HG03354 (cell line): ENCODE results near the gene TOM1L2.

Experiments used
- ATAC-seq: cut with Tn5 transposase; IDR thresholded peaks from one replicate; pipeline ENCODE4 v1.9.1; 2021; ENCODE audit warnings: mild to moderate bottlenecking; ENCODE audit not compliant: unreplicated experiment, poor library complexity, severe bottlenecking

The TOM1L2 gene

DNA sequence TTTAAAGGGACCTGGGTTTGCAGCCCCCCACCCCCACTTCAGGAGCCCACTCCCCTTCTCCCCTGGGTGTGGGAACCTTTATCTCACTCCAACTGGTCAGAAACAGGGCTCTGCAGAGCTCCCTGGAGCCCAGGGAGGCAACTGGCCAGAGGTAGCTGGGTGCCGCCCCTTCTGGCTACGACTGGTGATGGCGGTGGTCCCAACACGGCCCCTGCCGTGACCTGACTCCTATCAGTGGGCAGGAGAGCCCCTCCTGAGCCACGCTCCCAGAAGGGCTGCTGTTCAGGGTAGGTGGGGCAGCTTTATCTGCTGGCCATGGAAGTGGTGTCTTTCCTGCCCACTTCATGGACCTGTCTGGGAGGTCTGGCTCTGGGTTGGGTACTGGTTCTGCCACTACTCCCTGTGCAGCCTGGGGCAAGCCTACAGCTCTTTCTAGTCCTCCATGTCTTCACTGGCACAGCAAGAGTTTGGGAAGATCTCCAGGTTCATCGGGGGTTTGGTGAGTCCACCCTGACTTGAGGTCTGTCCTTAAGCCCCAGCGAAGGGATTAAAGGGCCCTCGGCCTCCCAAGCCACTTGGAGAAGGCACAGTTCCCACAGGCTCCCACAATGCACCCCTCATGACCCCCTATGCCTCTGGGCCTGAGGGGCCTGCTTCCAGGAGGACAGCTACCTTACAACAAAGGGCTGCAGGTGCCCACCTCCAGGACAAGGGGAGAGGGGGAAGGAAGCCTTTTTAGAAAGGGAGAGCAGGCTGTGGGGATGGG is 129.9 kb downstream of the TOM1L2 start:
- ATAC-seq, result no peak

- no peak for ATAC-seq
These were observed 130.6 kb downstream of the TOM1L2 start for GRCh38 chr17:17841601-17842025.

- ATAC-seq, result no peak
These were observed 131.2 kb downstream of the TOM1L2 start for GRCh38 chr17:17840751-17841591.

GRCh38 chr17:17839791-17840707 is 132.2 kb downstream of the TOM1L2 start:
- peak; percentile 59 for ATAC-seq

- no peak for ATAC-seq
These were observed 133.9 kb downstream of the TOM1L2 start for GRCh38 chr17:17837966-17838962.

GRCh38 chr17:17837380-17837821 is 134.8 kb downstream of the TOM1L2 start:
- ATAC-seq, result no peak

GRCh38 chr17:17836818-17837379 is 135.3 kb downstream of the TOM1L2 start, which contains the start of gene SREBF1:
SREBF1 (minus strand) TSS chr17:17836986; CDS start chr17:17836817, 169 bp downstream.
- ATAC-seq, result peak; percentile 33

DNA sequence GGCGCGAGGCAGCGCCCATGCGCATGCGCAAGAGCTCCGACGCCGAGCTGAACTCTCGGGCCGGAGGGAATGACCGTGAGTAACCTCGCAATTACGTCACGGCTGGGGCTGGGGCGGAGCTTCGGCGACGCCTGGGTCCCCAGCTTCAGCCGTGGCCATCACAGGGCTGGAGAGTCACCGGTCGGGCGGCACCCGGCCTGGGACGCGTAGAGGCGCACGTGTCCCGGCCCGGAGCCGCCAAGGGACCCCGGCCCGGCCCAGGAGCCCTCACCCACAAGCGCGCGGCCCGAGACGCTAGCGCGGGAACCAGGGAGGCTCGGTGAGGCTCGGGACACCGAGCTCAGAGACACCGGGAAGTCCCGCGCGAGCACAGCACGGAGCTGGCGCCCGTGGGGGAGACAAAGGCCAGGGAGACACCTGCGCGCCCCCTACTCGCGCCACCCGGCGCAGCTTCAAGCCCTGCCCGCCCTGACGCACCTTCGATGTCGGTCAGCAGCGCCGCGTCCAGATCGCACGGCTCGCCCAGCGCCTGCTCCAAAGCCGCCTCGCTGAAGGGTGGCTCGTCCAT is 135.9 kb downstream of the TOM1L2 start:
- ATAC-seq, result peak; percentile 59

DNA sequence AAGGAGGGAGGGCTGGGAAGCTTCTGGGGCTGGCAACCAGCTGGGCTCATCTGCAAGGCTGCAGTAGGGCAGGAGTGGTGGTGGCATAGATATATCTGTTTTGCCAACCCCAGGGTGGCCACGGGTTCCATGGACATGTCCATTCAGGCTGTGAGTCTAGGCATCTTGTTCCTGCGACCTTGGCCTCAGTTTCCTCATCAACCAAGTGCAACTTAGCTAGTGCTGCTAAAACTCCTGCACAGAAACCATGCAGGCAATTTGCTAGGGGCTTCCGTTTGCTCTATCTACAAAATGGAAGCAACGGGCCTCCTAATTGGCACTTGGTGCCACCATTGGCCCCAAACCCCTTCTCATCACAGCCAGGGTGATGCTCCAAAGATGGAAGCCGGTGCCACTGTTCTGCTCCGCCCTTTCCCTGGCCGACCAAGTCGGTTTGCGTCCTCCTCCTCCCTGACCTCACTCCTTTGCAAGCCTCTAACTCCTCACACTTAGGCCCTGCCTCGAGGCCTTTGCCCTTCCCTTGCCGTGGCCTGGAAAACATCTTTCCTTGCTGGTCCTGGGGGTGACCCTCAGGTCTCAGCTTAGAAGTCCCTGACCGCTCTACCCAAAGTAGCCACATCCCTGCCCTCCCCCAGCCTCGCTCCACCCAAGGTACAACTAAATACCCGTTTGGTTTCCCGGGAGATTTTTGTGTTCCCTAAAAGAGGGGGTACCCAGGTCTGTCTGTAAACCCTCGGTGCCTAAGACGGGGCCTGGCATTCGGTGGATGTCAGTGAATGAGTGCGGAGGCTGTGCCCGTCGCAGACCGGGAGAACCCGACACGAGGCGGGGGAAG is 136.6 kb downstream of the TOM1L2 start:
- ATAC-seq, result no peak

DNA sequence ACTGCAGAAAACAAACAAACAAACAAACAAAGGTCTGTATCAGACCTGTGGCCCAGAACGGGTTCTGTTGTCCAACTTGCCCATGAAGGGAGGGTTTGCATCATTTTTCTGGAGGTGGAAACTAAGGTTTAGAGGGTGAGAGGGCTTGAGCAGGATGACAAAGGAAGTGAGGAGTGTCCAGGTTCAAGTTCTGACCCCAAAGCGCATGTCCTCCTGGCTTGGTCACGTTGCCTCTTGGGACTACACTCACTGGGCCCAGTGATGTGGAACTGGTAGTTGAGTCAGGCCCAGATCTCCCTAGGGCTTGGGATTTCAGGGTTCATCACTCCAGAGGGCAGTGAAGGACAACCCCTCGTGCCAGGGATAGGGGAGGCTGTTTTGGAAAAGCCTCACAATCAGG is 137.2 kb downstream of the TOM1L2 start:
- ATAC-seq, result no peak

GRCh38 chr17:17833658-17834357 is 138.4 kb downstream of the TOM1L2 start:
- no peak for ATAC-seq

DNA sequence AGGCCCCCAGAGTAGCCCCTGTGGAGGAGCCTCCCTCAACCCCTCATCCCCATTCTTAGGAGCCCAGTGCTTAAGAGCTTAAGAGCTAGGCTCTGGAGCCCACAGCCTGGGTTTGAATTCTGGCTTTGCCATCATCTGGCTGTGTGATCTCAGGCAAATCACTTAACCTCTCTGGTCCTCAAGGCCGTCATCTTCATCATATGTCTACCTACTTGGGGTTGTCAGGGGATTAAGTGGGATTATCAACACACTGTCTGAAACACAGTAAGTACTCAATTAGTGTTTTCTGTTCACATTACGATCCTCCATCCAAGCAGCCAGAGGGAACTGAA is 140.2 kb downstream of the TOM1L2 start:
- ATAC-seq, result no peak

DNA sequence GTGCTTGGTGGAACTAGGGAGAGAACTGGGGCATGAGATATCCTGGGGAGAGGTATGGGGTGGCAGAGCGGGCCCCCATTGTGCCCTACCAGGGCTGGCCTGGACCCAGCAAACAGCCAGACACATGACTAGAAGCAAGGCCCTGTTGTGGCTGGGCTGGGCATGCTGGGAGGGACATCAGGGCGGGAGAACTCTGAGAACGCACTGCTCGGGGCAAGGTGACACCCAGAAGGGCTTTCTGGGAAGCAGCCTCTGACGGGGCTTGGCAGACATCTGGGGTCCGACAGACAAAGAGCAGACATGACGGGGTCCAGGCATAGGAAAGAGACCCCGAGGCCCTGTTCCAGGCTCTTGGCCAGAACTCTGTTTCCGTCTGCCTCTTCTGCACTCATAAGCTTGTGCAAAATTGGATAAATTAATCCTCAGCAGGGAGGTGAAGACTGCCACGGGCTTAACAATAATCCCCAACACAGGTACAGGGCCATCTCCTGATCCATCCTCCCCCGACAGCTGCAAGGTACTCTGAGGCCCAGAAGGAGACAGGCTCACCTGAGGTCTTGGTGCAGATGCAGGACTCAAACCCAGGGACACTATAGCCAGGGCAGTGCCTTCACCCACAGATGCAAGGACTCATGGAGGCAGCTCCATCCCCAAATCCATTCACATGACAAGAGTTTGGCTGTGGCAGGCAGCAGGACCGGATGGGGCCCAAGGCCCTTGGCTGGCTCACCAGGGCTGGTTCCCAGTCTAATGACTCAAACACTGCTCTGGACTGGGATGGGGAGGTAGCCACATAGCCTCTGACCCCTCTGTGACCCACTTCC is 140.8 kb downstream of the TOM1L2 start:
- no peak for ATAC-seq

DNA sequence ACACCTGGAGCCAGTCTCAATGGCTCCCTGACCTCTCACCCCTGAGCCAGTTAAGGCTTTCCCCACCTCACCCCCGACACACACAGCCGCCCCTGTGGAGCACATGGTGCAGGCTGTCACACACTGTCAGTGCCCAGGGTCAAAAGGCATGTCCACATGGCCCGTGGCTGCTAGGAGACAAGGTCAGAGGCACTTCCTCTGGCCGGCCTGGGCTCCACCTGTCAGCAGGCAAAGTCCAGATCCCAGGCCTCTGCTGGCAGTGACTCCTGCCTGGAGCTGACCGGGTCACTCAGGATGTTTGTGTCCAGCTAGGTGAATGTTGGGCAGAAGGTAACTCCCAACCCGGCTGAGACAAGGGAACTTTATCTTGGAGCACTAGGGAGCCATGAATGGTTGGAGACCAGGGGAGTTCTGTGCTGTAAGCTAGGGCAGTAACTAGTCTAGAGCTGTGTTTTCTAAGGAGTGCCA is 141.4 kb downstream of the TOM1L2 start:
- ATAC-seq, result no peak

DNA sequence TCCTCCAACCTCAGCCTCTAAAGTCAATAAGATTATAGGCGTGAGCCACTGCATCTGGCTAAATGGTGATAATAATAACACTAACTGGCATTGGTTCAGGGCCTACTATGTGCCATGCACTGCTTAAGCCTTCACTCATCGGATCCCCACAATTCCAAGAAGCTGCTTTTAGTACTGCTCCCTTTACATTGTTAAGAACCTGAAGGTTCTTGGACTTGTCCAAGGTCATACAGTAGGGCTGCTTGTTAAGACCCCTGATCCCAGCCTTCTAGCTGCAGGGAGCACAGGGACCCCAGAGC is 142.0 kb downstream of the TOM1L2 start:
- ATAC-seq, result no peak
